SIG-M5 treated with dmso at 0.1 percent for 504 hours (cell line): ENCODE measurements around the gene DMWD.

Source experiments
- DNase-seq: peaks from one replicate; lab custom pipeline; 2025; ENCODE audit not compliant: unreplicated experiment; lab: John Stamatoyannopoulos, UW

DMWD gene

DNA sequence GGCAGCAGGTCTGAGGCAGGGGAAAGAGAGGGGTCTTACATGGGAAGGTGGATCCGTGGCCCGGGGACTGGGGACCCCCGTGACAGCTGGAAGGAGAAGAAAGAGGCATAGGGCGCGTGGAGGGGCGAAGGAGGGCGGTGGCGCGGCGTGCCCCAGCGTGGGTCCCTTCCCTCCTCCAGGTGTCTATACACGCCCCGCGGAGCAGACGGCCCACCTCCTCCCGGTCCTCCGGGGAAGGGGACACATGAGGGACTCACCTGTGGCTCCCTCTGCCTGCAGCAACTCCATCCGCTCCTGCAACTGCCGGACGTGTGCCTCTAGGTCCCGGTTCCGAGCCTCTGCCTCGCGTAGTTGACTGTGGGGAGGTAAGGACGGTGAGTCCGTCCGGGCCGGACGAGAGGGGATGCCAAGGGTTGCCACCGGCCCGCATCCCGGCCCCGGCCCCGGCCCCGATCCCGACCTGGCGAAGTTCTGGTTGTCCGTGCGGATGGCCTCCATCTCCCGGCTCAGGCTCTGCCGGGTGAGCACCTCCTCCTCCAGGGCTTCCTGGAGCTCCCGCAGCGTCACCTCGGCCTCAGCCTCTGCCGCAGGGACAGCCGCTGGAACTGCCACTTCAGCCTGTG is 21.2 kb downstream of the DMWD start:
- DNase-seq = no peak

DNA sequence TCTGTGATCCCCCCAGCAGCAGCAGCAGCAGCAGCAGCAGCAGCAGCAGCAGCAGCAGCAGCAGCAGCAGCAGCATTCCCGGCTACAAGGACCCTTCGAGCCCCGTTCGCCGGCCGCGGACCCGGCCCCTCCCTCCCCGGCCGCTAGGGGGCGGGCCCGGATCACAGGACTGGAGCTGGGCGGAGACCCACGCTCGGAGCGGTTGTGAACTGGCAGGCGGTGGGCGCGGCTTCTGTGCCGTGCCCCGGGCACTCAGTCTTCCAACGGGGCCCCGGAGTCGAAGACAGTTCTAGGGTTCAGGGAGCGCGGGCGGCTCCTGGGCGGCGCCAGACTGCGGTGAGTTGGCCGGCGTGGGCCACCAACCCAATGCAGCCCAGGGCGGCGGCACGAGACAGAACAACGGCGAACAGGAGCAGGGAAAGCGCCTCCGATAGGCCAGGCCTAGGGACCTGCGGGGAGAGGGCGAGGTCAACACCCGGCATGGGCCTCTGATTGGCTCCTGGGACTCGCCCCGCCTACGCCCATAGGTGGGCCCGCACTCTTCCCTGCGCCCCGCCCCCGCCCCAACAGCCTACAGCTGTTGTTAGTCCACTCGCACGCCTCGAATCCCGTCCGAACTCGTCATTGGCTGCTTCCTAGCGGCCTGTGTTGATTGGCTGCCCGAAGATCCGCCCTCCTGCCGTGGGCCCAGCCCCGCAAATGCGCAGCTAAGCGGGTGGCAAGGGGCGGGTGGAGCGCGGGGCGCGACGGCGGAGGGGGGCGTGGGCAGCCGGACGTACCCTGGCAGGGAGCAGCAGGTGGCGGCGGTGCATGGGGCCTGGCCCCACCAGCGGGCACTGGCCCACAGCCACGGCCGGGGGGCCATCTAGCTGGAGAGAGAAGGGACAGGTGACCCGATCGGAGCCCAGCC is 22.2 kb downstream of the DMWD start:
- DNase-seq = peak; percentile 94

DNA sequence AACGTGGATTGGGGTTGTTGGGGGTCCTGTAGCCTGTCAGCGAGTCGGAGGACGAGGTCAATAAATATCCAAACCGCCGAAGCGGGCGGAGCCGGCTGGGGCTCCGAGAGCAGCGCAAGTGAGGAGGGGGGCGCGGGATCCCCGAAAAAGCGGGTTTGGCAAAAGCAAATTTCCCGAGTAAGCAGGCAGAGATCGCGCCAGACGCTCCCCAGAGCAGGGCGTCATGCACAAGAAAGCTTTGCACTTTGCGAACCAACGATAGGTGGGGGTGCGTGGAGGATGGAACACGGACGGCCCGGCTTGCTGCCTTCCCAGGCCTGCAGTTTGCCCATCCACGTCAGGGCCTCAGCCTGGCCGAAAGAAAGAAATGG is 22.8 kb downstream of the DMWD start:
- peak; percentile 25 for DNase-seq

DNA sequence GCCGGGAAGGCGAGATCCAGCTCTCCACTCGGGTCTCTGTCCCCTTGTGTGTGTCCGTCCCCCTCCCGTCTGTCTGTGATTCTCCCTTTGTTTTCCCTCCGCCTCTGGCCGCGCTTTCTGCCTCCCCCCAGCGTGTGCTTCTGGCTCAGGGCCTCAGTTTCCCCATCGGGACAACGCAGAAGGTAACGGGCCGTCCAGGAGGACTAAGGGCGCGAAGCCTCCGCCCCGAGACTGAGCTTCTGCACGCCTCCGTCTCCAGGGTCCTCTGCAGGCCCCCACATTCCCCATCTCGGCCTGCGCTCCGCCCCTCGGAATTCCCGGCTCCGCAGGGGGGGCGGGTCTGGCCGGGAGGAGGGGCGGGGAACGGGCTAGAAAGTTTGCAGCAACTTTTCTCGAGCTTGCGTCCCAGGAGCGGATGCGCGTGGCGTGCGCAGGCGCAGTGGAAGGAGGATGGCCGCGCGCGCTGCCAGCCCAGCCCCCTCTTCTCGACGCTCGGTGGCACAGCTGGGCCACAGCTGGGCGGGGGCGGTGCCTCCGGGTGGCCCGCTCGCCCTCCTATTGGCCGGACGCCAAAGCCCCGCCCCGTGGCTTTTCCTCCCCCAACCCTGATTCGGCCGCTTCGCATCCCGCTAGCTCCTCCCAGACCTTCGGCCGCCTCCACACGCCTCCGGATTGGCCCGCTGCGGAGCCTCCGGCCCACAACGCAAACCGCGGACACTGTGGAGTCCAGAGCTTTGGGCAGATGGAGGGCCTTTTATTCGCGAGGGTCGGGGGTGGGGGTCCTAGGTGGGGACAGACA is 23.5 kb downstream of the DMWD start, which contains the start of gene SIX5:
SIX5 (minus strand) TSS at position 269 of the 799 bp plus-strand sequence. CDS start 408 bp downstream, outside the sequence.
- peak; percentile 93 for DNase-seq

DNA sequence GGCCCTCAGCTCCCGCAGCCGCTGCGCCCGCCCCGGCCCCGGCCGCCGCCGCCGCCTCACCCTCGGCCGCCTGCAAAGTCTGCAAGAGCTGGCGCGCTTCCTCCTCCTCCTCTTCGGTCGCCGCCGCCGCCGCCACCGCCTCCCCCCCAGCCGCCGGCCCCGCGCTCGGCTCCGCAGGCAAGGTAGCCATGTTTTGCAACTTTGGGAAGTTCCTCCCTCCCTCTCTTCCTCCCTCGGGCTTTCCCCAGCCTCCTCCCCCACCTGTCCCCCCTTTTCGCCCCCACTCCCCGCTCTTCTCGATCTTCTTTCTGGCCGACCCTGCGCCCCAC is 24.0 kb downstream of the DMWD start:
- peak; percentile 47 for DNase-seq

DNA sequence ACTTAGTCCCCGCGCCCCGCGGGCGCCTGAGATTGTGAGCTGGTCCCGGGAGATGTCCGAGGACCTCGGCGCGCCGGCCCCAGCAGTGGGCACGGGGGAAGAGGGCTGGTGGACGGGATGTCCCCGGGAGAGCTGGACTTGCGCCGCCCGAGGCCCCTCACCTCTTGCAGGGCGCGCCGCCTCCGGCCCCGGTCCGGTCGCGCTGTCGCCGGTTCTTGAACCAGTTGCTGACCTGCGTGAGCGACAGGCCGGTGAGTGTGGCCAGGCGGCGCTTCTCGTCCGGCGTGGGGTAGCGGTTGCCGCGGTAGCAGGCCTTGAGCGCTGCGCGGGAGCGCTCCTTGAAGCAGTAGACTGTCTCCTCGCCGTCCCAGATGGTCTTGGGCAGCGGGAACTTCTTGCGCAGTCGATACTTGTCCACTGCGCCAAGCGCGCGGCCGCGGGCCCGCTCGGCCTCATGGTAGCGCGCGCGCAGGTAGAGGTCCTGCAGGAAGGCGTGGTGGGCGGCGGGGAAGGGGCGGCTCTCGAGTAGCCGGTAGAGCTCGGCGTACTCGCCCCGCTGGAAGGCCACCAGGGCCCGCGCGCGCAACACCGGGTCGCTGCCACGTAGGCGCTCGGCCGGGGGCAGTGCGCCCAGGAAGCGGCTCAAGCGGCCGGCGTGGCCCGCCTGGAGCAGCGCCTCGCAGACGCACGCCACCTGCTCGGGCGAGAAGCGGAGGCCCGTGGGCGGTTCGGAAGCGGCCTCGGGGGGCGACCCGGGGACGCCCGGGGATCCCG is 24.6 kb downstream of the DMWD start:
- DNase-seq = no peak

DNA sequence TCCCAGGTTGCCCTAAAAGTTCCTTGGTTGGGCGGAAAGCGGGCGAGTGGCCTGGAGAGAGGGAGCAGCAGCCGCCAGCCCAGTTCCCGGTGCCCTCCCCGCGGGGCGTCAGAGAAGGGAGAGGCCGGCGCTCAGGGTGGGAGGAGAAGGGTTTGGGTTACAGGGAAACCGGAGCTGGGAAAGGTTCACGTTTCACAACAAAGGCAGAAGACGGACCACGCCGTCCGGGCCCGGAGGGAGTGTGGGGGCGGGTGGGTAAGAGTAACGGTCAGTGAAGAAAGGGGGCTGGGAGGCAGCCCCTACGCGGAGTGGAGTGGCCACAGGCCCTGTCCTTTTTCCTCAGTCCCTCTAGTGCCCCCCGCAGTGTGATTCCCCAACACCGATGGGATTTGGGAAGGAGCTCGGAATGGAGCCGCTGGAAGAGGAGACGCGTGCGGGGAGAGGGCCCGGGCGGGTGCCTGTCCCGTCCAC is 25.2 kb downstream of the DMWD start:
- DNase-seq = no peak

DNA sequence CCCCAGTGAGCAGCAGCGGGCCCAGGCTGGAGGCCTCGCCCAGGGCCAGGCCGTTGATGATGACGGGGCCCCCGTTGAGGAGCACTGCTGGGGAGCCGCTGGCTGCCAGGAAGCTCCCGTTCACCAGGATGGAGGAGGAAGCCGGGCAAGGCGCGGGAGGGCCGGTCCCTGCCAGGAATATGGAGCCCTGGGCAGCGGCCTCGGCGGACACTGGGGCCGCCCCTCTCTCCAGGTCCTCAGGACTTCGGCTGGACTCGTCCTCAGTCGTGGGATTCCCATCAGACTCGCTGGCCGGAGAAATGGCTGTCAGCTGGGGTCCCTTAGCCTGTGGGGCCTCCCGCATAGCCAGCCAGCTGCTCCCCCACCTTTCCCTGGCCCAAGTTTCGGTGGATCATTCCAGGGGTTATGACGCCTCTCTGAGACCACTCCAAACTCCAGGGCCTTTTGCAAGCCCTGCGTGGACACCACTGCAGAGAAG is 25.7 kb downstream of the DMWD start:
- DNase-seq = no peak

DNA sequence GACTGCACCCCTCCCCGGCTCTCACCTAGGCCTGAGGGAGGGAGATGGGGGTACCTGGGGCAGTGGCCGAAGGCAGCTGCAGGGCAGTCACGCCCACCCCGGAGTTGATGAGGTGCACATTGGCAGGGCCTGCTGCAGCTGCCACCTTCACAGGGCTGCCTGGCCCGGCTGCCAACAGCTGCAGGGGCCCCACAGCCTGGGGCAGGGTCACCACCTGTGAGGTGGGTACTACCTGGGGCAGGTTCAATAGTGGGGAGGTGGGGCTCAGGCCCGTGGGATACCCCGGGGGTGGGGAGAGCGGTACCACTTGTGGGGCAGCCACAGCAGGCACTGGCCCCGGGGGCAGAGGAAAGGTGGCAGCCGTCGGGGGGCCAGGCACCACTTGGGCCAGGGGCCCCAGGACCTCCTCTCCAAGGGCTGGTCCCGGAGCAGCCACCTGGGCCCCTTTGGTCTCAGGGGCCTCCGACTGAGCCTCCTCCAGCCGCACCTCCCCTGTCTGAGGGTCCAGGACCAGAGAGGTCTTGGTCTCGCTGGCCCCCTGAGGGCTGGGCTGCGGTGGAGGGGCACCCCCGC is 26.3 kb downstream of the DMWD start:
- DNase-seq = no peak

DNA sequence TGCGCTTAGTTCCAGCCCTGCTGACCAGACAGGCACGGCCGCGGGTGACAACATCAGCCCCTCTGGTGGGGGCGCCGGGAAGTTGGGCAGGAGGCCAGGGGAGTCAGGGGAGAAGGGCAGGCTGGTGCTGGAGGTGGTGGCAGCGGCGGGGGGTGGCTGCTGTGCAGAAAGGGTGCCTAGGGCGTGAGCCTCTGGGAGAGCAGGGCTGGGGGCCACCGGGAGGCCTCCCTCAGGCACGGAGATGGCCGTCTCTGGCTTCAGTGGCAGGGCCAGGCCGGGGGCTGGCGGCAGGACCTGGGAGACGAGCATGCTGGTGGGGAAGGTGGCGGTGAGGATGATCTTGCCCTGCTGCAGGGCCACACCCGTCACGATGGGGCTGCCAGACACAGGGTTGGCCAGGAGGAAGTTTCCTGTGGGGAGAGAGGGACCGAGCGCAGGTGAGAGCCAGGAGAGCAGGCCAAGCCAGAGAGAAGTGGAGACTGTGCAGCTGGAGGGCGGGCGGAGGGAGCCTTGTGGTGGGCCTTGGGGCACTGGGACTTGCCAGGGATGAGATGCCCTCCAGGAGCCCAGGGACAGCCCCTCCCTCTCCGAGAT is 26.8 kb downstream of the DMWD start:
- no peak for DNase-seq

DNA sequence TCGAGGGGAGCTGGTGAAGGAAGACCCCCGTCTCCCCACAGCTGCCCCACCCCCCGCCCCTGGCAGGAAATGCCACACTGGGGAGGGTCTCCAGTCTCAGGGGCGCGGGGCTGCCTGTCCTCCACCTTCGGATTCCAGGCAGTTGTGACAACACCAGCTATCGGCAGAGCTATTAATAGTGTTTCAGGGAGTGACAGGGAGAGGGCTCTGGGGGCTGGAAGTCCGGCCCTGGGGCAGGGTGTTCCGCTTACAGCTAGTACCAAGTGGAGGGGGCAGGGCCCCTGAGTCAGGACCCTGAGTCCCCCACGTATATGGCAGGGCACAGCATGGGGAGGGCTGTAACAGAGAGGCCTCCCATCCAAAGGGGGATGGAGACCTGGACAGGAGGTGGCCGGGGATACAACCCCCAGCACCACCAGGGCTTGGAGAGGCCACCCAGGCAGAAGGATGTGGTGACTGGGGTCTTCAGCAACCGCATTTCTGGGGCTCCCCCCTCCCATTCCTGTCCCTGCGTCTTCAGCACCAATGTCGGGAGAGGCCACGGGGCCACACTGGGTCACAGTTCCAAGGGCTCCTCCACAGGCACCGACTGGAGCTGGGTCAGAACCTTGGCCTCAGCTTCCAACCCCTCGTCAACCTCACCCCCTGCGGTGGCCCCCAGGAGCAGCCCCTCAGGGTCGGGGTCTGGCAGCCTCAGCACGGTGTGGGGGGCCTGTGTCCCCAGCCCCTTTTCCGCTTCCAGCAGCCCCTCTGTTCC is 27.5 kb downstream of the DMWD start:
- DNase-seq = no peak

DNA sequence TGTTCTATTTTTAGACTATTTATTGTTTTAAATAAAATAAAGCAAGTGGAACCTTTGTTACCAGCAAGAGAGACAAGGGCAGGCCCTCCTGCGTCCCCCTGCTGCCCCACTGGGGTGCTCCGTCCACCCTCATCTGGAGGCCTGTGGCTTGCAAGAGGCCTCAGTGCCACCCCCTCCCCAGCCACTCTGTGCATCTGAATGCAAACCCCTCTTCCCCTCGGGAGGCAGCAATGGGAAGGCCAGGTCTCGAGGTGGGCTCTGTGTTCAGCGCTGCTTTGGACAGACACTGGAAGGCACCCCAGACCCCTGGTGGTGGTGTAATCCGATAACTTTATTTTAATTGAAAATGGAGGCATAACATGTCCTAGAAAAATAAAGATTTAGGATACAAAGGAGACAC is 28.2 kb downstream of the DMWD start:
- DNase-seq = no peak

DNA sequence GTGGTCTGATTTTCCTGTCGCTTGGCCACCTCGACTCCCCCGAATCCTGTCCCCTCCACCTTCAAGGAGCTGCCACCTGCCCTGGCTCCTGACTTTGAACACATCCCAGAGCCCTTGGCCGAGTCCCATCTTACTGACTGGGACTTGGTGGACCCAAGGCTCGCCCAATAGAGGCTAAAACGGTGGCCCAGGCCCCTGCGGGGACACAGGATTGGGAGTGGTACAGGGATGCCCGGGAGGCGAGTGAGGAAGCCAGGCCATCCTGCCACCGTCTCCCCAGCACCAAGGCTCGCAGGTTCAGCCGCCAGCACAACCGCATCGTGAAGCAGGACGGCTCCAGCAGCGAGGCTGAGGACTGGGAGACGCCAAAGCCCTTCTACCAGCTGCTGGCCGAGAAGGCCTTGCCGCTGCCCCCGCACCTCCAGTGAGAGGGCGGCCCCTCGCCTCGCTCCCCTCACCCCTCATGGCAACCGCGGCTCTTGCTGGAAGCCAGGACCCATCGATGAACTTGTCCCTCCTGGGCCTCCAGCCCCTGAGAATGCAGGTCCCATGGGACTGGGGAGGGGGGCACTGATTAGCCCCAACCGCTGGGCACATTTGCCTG is 28.9 kb downstream of the DMWD start:
- no peak for DNase-seq

DNA sequence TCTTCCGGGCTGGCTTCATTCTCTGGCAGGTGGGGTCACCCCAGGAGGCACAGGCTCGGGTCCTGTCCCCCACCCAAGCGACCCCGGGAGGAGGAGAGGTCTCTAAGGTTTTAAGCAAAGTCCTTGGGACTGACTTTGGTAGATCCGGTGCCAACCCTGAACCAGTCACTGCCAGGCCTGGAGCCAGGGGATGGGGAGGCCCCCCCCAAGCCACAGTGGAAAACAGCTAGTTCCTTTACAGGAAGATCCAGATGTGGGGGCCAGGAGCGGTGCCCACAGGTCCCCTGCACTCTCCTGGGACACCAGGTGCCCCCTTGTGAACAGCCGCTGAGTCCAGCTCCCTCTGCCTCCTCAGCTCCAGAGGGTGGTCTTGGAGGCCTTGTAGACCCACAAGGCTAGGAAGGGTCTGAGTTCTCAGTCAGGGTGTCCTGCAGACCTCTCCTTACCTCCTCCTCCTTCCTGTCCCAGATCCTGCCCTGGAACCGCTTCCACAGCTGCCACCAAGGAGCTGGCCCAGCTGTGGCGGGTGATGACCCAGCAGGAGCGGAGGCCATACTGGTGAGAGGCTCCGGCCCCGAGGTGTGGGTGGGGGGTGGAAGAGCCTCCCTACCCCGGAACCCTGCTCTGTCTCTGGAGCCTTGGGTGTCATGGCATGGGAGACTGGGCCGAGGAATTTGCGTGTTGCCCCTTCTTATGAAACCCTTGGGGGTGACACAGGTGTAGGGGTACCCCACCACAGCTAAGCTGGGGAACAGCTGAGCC is 29.6 kb downstream of the DMWD start:
- DNase-seq = no peak

DNA sequence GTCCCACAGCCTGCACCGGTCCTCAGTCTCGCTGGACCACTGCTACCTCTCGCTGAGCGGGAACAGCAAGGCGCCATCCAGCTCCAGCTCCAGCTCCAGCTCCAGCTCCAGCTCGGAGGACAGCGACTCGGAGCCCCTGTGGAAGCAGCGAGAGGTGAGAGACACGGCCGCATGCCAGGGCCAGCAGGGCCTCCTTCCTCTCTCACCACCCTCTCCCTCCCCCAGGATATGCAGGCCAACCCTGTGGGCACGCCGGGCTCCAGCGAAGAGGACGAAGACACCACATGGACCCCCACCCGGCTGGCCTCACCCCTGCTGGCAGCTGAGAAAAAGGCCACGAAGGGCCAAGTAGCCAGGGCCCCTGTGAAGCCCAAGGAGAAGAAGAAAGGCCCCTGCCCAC is 30.9 kb downstream of the DMWD start:
- no peak for DNase-seq

DNA sequence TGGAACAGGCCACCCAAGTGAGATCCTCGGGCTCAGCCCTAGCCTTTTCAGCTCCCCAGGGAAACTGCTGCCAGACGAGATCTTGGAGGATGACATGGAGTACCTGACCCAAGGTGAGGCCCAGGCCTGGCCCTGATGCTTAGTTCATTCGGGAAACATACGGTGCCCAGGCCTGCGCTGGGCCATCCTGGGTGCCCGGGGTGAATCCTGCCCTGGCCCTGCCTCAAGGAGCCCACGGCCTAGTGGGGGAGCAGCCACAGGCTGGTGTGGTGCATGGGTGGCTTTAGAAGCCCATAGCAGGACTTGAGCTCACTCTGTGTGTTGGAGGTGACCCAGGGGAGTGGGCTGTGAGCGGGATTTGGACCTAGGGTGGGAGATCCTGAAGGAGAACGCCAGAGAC is 33.7 kb downstream of the DMWD start:
- DNase-seq = no peak

DNA sequence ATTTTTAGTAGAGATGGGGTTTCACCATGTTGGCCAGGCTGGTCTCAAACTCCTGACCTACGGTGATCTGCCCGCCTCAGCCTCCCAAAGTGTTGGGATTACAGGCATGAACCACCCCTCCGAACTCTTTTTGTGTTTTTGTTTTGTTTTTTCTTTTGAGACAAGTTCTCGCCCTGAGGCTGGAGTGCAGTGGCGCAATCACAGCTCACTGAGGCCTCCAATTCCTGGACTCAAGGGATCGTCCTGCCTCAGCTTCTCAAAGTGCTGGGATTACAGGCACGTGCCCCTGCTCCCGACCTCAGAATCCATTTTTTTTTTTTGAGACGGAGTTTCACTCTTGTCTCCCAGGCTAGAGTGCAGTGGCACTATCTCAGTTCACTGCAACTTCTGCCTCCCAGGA is 35.0 kb downstream of the DMWD start:
- DNase-seq = no peak

DNA sequence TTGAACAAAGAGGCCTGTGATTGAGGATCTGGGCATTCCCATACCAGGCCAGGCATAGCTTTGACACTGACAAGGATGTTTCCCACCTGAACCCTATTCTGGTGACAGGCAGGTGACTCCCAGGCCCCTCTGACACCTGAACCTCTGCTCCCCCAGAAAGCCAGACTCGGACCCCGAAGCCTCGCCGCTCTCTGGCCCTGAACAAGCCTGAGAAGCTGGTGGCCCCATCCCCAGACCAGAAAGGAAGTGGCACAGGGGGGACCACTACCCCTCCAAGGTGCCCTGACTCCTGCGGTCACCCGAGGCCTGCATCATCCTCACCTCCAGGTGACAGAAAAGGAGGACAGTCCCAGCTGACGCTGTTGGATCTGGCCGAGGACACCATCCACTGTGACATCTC is 38.3 kb downstream of the DMWD start:
- no peak for DNase-seq
